ENCODE measurements around the gene AP4E1.
"Not testable (repeated sequence)": the region's sequence is repeated elsewhere in the genome, so short reads cannot be mapped to it uniquely, and the experiment has no call there.

The AP4E1 gene

GRCh38 chr15:50890751-50891150 lies 17.7 kb upstream of the AP4E1 start:
- no peak for DNase-seq

- no peak for DNase-seq
Observed at GRCh38 chr15:50891159-50891558, 17.3 kb upstream of the AP4E1 start.

GRCh38 chr15:50893976-50894375 lies 14.5 kb upstream of the AP4E1 start:
- no peak for DNase-seq

GRCh38 chr15:50901390-50901789 lies 7.1 kb upstream of the AP4E1 start:
- DNase-seq, result not testable (repeated sequence)

- no peak for DNase-seq
Observed at GRCh38 chr15:50904211-50904610, 4.3 kb upstream of the AP4E1 start.

GRCh38 chr15:50905055-50905454 lies 3.4 kb upstream of the AP4E1 start:
- no peak for DNase-seq

- peak; percentile 31 to 98 (median 69) for DNase-seq
Observed at GRCh38 chr15:50906954-50907600, 1.4 kb upstream of the AP4E1 start.

- DNase-seq, result peak; percentile 11 to 77 (median 34)
Observed at GRCh38 chr15:50907601-50908208, 778 bp upstream of the AP4E1 start.

- no peak for DNase-seq
Observed at GRCh38 chr15:50909010-50909317, 481 bp downstream of the AP4E1 start.

- DNase-seq, result not testable (repeated sequence)
Observed at GRCh38 chr15:50910426-50910795, 1.9 kb downstream of the AP4E1 start.

- no peak for DNase-seq
Observed at GRCh38 chr15:50911001-50911400, 2.5 kb downstream of the AP4E1 start.

GRCh38 chr15:50911621-50912020 lies 3.1 kb downstream of the AP4E1 start:
- DNase-seq, result no peak

GRCh38 chr15:50916400-50916799 lies 7.9 kb downstream of the AP4E1 start:
- no peak for DNase-seq

- not testable (repeated sequence) for DNase-seq
Observed at GRCh38 chr15:50919359-50919758, 10.9 kb downstream of the AP4E1 start.

GRCh38 chr15:50925281-50925680 lies 16.8 kb downstream of the AP4E1 start:
- DNase-seq, result no peak

GRCh38 chr15:50929062-50929461 lies 20.6 kb downstream of the AP4E1 start:
- DNase-seq, result no peak

- DNase-seq, result no peak
Observed at GRCh38 chr15:50930792-50931191, 22.3 kb downstream of the AP4E1 start.

GRCh38 chr15:50933341-50933740 lies 24.9 kb downstream of the AP4E1 start:
- no peak for DNase-seq

- no peak for DNase-seq
Observed at GRCh38 chr15:50938525-50938924, 30.0 kb downstream of the AP4E1 start.

GRCh38 chr15:50939911-50940310 lies 31.4 kb downstream of the AP4E1 start:
- no peak for DNase-seq

GRCh38 chr15:50940506-50940905 lies 32.0 kb downstream of the AP4E1 start:
- DNase-seq, result no peak

- no peak for DNase-seq
Observed at GRCh38 chr15:50943638-50944037, 35.2 kb downstream of the AP4E1 start.

GRCh38 chr15:50944672-50945071 lies 36.2 kb downstream of the AP4E1 start:
- no peak for DNase-seq

GRCh38 chr15:50945725-50946124 lies 37.2 kb downstream of the AP4E1 start:
- DNase-seq, result no peak

- not testable (repeated sequence) for DNase-seq
Observed at GRCh38 chr15:50950745-50951144, 42.3 kb downstream of the AP4E1 start.
